K562 (cell line): ENCODE measurements around the gene MPC2. TPM values are rescaled to one million over a fixed set of nuclear protein-coding genes. Genes with fewer than 3 reads are reported as not detected.

Experiments used
- ARHGAP35 ChIP-seq: fragments of 450-650 bp; IDR thresholded peaks from 2 replicates; pipeline ENCODE4 v1.6.1; 2018; ENCODE audit not compliant: partially characterized antibody
- ARID3A ChIP-seq: IDR thresholded peaks from 2 replicates; pipeline ENCODE4 v1.6.1; 2012; ENCODE audit warnings: low read depth, low read length, improper control_type of control experiment, borderline replicate concordance
- BRF1 ChIP-seq: IDR thresholded peaks from 3 replicates; pipeline ENCODE4 v1.6.1; 2011; ENCODE audit warnings: borderline replicate concordance, mild to moderate bottlenecking; ENCODE audit not compliant: insufficient read length; ENCODE audit errors: extremely low read depth
- CBFA2T3 ChIP-seq: fragments of 450-650 bp; IDR thresholded peaks from 2 replicates; pipeline ENCODE4 v1.6.1; 2017
- CHD2 ChIP-seq: IDR thresholded peaks from 2 replicates; pipeline ENCODE4 v1.6.1; 2011; ENCODE audit warnings: low read depth, low read length
- DACH1 ChIP-seq: fragments of 450-650 bp; IDR thresholded peaks from 2 replicates; pipeline ENCODE4 v1.6.1; 2018; ENCODE audit not compliant: partially characterized antibody
- FOSL1 ChIP-seq: fragments of 200-800 bp; sonication (Bioruptor generic); conservative IDR thresholded peaks from 2 replicates; pipeline ENCODE4 v1.6.1; 2016; ENCODE audit warnings: missing genetic modification characterization, missing compliant biosample characterization
- FOXA3 ChIP-seq, 2 experiments: fragments of 450-650 bp in 1 of 2; sonication (generic) in 1 of 2; formaldehyde crosslinking; IDR thresholded peaks in 1 of 2; conservative IDR thresholded peaks in 1 of 2; 2 replicates each; pipeline versions ENCODE4 v1.4.0 to v1.8.0; 2020 to 2022; ENCODE audit warnings: mild to moderate bottlenecking in 2 of 2, missing genetic modification reagents in 1 of 2
- LARP7 ChIP-seq: fragments of 450-650 bp; IDR thresholded peaks from 2 replicates; pipeline ENCODE4 v1.6.1; 2016
- MCM7 ChIP-seq, 2 experiments: fragments of 450-650 bp; IDR thresholded peaks; 2 replicates each; pipeline ENCODE4 v1.6.1; 2016 to 2018
- MTF1 ChIP-seq: fragments of 250-450 bp; sonication (Bioruptor Pico); IDR thresholded peaks from 2 replicates; pipeline ENCODE4 v1.9.0; 2021; ENCODE audit warnings: moderate library complexity, mild to moderate bottlenecking, inconsistent platforms, borderline replicate concordance
- NFIC ChIP-seq: fragments of 450-650 bp; IDR thresholded peaks from 2 replicates; pipeline ENCODE4 v1.6.1; 2017; ENCODE audit warnings: mild to moderate bottlenecking, inconsistent platforms
- NFRKB ChIP-seq: fragments of 450-650 bp; IDR thresholded peaks from 2 replicates; pipeline ENCODE4 v1.6.1; 2016; ENCODE audit warnings: low read depth
- PHB ChIP-seq: fragments of 250-450 bp; sonication (Bioruptor Pico); IDR thresholded peaks from 2 replicates; pipeline ENCODE4 v1.5.0; 2021
- SETDB1 ChIP-seq: IDR thresholded peaks from one replicate; pipeline ENCODE4 v1.6.1; 2012; ENCODE audit warnings: low read length, control low read depth, inconsistent platforms
- SPI1 ChIP-seq: IDR thresholded peaks from 2 replicates; pipeline ENCODE4 v1.6.1; 2011; ENCODE audit warnings: low read depth, low read length, control low read depth, borderline replicate concordance
- WHSC1 ChIP-seq: IDR thresholded peaks from one replicate; pipeline ENCODE4 v1.6.1; 2012; ENCODE audit warnings: low read length, control low read depth, inconsistent platforms
- ZNF3 ChIP-seq: fragments of 250-450 bp; sonication (Bioruptor Pico); IDR thresholded peaks from 2 replicates; pipeline ENCODE4 v1.5.0; 2021; ENCODE audit warnings: mild to moderate bottlenecking, moderate library complexity
- ZNF592 ChIP-seq: fragments of 450-650 bp; IDR thresholded peaks from 2 replicates; pipeline ENCODE4 v1.6.1; 2017; ENCODE audit warnings: antibody characterized with exemption, mild to moderate bottlenecking
- ZNF778 ChIP-seq: fragments of 450-650 bp; formaldehyde crosslinking; IDR thresholded peaks from 2 replicates; pipeline ENCODE4 v1.4.0; 2020; ENCODE audit warnings: mild to moderate bottlenecking, moderate library complexity
- polyA plus RNA-seq, 8 experiments: library from polyadenylated mRNA; depleted of rRNA in 4 of 8; stranded (reverse) in 5 of 8; unstranded in 3 of 8; fragments of >200 nt; fragmentation: Nextera tagmentation in 2 of 8; fragmentation: Illumina TruSeq in 1 of 8; extraction: Ambion mirVana in 2 of 8; extraction: Trizol in 1 of 8; gene quantifications; 2 replicates each; pipeline versions ENCODE4 v1.2.1 to v1.2.3, GENCODE V29; 2011 to 2014; ENCODE audit warnings: inconsistent platforms in 1 of 8, missing spikeins in 1 of 8
- total RNA-seq, 7 experiments: library from RNA; depleted of rRNA in 6 of 7; stranded (reverse); fragments of >200 nt in 6 of 7; fragmentation: Illumina TruSeq in 2 of 7; extraction: Trizol in 2 of 7; gene quantifications; 2 replicates each; pipeline versions ENCODE4 v1.2.1 to v1.2.3, GENCODE V29; 2011 to 2021; ENCODE audit warnings: low replicate concordance in 1 of 7
- TF ChIP-seq, protein P1 (sequence below): fragments of 250-450 bp; sonication (Bioruptor Pico); IDR thresholded peaks from 2 replicates; pipeline ENCODE4 v1.4.0; 2020; ENCODE audit warnings: mild to moderate bottlenecking, moderate library complexity

MPC2 gene
- total and polyA plus RNA-seq, 9 of the 15 experiments (the other 6 are each of a cell fraction or from before 2014, with no cell fraction given): 70.7 to 179 (median 144) TPM

GRCh38 chr1:167937709-167938010, 788 bp upstream of the MPC2 start (continued):
- TF ChIP-seq SPI1 (no peak), LARP7 (no peak), CHD2 (no peak), CBFA2T3 (no peak), ZNF778 (CRISPR knock-in tag) (no peak), FOSL1 (tag) (no peak), ARHGAP35 (no peak), DACH1 (no peak), ZNF592 (0 out of 2 replicates have a peak, but pooled peaks have one; percentile 41), BRF1 (no peak), ZNF3 (CRISPR knock-in tag) (no peak), SETDB1 (no peak), FOXA3 (CRISPR knock-in tag; conservative IDR thresholded peaks at IDR 0.05 in 1 of 2, IDR thresholded peaks at IDR 0.05 in 1 of 2) (no peak), ARID3A (no peak), NFRKB (peak; percentile 79), WHSC1 (no peak), NFIC (no peak), MTF1 (CRISPR knock-in tag) (no peak), MCM7 (IDR thresholded peaks at IDR 0.05) (no peak), PHB (no peak)
- TF ChIP-seq, protein P1, sequence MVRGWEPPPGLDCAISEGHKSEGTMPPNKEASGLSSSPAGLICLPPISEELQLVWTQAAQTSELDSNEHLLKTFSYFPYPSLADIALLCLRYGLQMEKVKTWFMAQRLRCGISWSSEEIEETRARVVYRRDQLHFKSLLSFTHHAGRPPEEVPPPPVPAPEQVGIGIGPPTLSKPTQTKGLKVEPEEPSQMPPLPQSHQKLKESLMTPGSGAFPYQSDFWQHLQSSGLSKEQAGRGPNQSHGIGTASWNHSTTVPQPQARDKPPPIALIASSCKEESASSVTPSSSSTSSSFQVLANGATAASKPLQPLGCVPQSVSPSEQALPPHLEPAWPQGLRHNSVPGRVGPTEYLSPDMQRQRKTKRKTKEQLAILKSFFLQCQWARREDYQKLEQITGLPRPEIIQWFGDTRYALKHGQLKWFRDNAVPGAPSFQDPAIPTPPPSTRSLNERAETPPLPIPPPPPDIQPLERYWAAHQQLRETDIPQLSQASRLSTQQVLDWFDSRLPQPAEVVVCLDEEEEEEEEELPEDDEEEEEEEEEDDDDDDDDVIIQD (CRISPR knock-in tag): no peak
